HepG2 (cell line): ENCODE results near the gene ZNF593OS. TPM values are rescaled to one million over a fixed set of nuclear protein-coding genes. Genes with fewer than 3 reads are reported as not detected.

ENCODE experiments used
- ATAC-seq: fragments of 200-7000 bp; cut with Tn5 transposase; 3 replicates; pipeline ENCODE4 v1.9.1; 2020; ENCODE audit warnings: mild to moderate bottlenecking, moderate library complexity
- BruUV-seq: library from RNA; stranded (reverse); fragments of 400-500 nt; replicated peaks from 2 replicates; lab custom pipeline; 2021; lab: Mats Ljungman, UMichigan
- CTCF ChIA-PET: fragments of 300-600 bp; formaldehyde crosslinking; extraction: SDS; loops from one replicate; lab custom pipeline; 2021; ENCODE audit warnings: low total read pairs, inconsistent platforms, low intra/inter-chr PET ratio; lab: Yijun Ruan, JAX
- POLR2A ChIA-PET: fragments of 350-600 bp; sonication (Branson Sonifier 250); formaldehyde crosslinking; loops from one replicate; lab custom pipeline; 2020; ENCODE audit warnings: antibody characterized with exemption, inconsistent platforms; lab: Yijun Ruan, JAX
- DNase-seq: peaks from one replicate; pipeline ENCODE4 v3.0.0-alpha.2; 2015; ENCODE audit warnings: low spot score
- FAIRE-seq: peaks from 3 replicates; lab custom pipeline; 2011; peaks lifted over from hg19 to GRCh38; lab: Jason Lieb, UNC
- H2AFZ ChIP-seq: one replicate; pipeline ENCODE4 v1.6.1; 2011; ENCODE audit warnings: low read length, inconsistent platforms
- H3K27ac ChIP-seq: fragments of 300-600 bp; 3 replicates; pipeline ENCODE4 v1.8.0; 2011; ENCODE audit warnings: mixed run types, mild to moderate bottlenecking, mixed read lengths, low read length, inconsistent platforms; ENCODE audit not compliant: insufficient read depth; ENCODE audit errors: extremely low read length
- H3K27me3 ChIP-seq, 2 experiments: fragments of 200-600 bp in 1 of 2; 2 replicates in 1 of 2; 3 replicates in 1 of 2; pipeline versions ENCODE4 v1.6.0 to v1.8.0; 2011; ENCODE audit warnings: low read length in 2 of 2, mild to moderate bottlenecking in 2 of 2, moderate library complexity in 2 of 2, inconsistent platforms in 1 of 2; ENCODE audit not compliant: insufficient read depth in 2 of 2, control insufficient read depth in 1 of 2
- H3K36me3 ChIP-seq, 2 experiments: fragments of 200-600 bp in 1 of 2; replicated peaks in 1 of 2; 2 replicates in 1 of 2; 3 replicates in 1 of 2; pipeline versions ENCODE4 v1.5.1 to v1.8.0; 2011; ENCODE audit warnings: low read length in 2 of 2, inconsistent platforms in 1 of 2; ENCODE audit not compliant: insufficient read depth in 2 of 2, control insufficient read depth in 1 of 2
- H3K4me1 ChIP-seq: 2 replicates; pipeline ENCODE4 v1.5.1; 2012; ENCODE audit warnings: low read length, inconsistent platforms; ENCODE audit not compliant: insufficient read depth
- H3K4me2 ChIP-seq: 2 replicates; pipeline ENCODE4 v1.6.0; 2011; ENCODE audit warnings: low read depth, low read length, inconsistent platforms
- H3K4me3 ChIP-seq, 3 experiments: fragments of 200-600 bp in 1 of 3; sonication (generic), shearing (Covaris generic) in 1 of 3; replicated peaks in 1 of 3; 2 replicates each; pipeline ENCODE4 v1.5.1; 2011 to 2016; ENCODE audit warnings: low read length in 3 of 3, inconsistent platforms in 2 of 3, low read depth in 2 of 3, mild to moderate bottlenecking in 2 of 3, control low read depth in 1 of 3, mixed read lengths in 1 of 3; ENCODE audit not compliant: insufficient read depth in 1 of 3
- H3K79me2 ChIP-seq: one replicate; pipeline ENCODE4 v1.6.1; 2011; ENCODE audit warnings: low read length, inconsistent platforms; ENCODE audit not compliant: insufficient read depth
- H3K9ac ChIP-seq: 2 replicates; pipeline ENCODE4 v1.6.0; 2011; ENCODE audit warnings: mild to moderate bottlenecking, low read depth, low read length, inconsistent platforms; ENCODE audit not compliant: insufficient read depth
- H3K9me3 ChIP-seq: 2 replicates; pipeline ENCODE4 v1.5.1; 2012; ENCODE audit warnings: mild to moderate bottlenecking, low read length
- H4K20me1 ChIP-seq: 2 replicates; pipeline ENCODE4 v1.6.0; 2011; ENCODE audit warnings: inconsistent platforms, mild to moderate bottlenecking, low read length, moderate library complexity; ENCODE audit not compliant: insufficient read depth
- ATF6 ChIP-seq: sonication (generic); formaldehyde crosslinking; conservative IDR thresholded peaks from 2 replicates; pipeline ENCODE4 v1.4.0; 2020; ENCODE audit warnings: missing genetic modification reagents
- HIC2 ChIP-seq: sonication (generic); formaldehyde crosslinking; IDR thresholded peaks from 2 replicates; pipeline ENCODE4 v1.9.0; 2022; ENCODE audit warnings: low read depth, missing genetic modification reagents
- POLR2G ChIP-seq: fragments of 200-400 bp; formaldehyde crosslinking; IDR thresholded peaks from 2 replicates; pipeline ENCODE4 v1.6.1; 2018; ENCODE audit warnings: mild to moderate bottlenecking, low read depth, low read length, moderate library complexity
- ZNF710 ChIP-seq: sonication (generic); formaldehyde crosslinking; IDR thresholded peaks from 2 replicates; pipeline ENCODE4 v1.5.0; 2020; ENCODE audit warnings: mild to moderate bottlenecking, missing genetic modification reagents, borderline replicate concordance
- WGBS: methylation state at CpG from one replicate; pipeline ENCODE4 v1.1.6; 2017; ENCODE audit warnings: low lambda C conversion rate; 5-methylcytosine and 5-hydroxymethylcytosine counted together
- in situ Hi-C: cut with HindIII; loops from 2 replicates; pipeline ENCODE4 v1.10.0; 2017; ENCODE audit warnings: low pct_unique_long_range_greater_than_20kb; ENCODE audit not compliant: extremely low pct_ligation_motif_present
- intact Hi-C: fragments of 100-400 bp; cut with micrococcal nuclease; formaldehyde crosslinking; loops from one replicate; pipeline ENCODE4 v1.10.0; 2022; ENCODE audit not compliant: unreplicated experiment
- polyA plus RNA-seq, 8 experiments: library from polyadenylated mRNA; depleted of rRNA in 3 of 8; stranded (reverse) in 7 of 8; unstranded in 1 of 8; fragments of >200 nt; fragmentation: Illumina TruSeq in 4 of 8; extraction: Trizol in 4 of 8; gene quantifications; 2 replicates each; pipeline versions ENCODE4 v1.2.1 to v1.2.3, GENCODE V29; 2011 to 2016; ENCODE audit warnings: low read depth in 4 of 8, missing spikeins in 1 of 8, mixed read lengths in 1 of 8; ENCODE audit not compliant: insufficient read depth in 1 of 8
- total RNA-seq, 5 experiments: library from RNA; depleted of rRNA; stranded (reverse); fragments of >200 nt; fragmentation: Illumina TruSeq; extraction: Trizol; gene quantifications; 2 replicates each; pipeline ENCODE4 v1.2.3, GENCODE V29; 2016; ENCODE audit warnings: low read depth in 1 of 5

Gene ZNF593OS
- total and polyA plus RNA-seq, 2 of the 13 experiments (the other 11 are each of a cell fraction or from before 2014, with no cell fraction given), result not detected

GRCh38 chr1:26122988-26123973 lies 48.4 kb downstream of the ZNF593OS start:
- WGBS, result 89% methylated on average over 7 of the region's 7 CpGs
- Histone ChIP-seq H3K4me3 (no peak overlapping the region), H3K27me3 (no peaks in the 10 kb centered on the region; a peak in 1 of 5 replicates), H3K79me2 (no peaks in the 10 kb centered on the region), H3K9ac (no peak overlapping the region), H3K36me3 (peaks cover 0 to 2% of the 10 kb centered on the region in 2 experiments; a peak in 4 of 5 replicates), H3K4me1 (peaks cover 9% of the 10 kb centered on the region; the same call in 1 of the 2 replicates), H2AFZ (no peak overlapping the region), H3K9me3 (no peaks in the 10 kb centered on the region), H3K4me2 (no peak overlapping the region), H4K20me1 (no peaks in the 10 kb centered on the region), H3K27ac (no peak overlapping the region)
- DNase-seq (no peak), ATAC-seq (no peak), FAIRE-seq (no peak)
- no peak for TF ChIP-seq ATF6
- no peak for TF ChIP-seq HIC2 (CRISPR knock-in tag)
- no peak for TF ChIP-seq POLR2G
- no peak for TF ChIP-seq ZNF710 (CRISPR knock-in tag)
- in situ Hi-C loops, result no loop called here
- no TSS peak for BruUV-seq
- intact Hi-C loops, result no loop called here
- ChIA-PET CTCF (no interaction called here), POLR2A (no interaction called here)
